Fibroblast of skin of right quadriceps (primary cell): ENCODE measurements around the gene ANTXRL.
"Not testable (repeated sequence)": the region's sequence is repeated elsewhere in the genome, so short reads cannot be mapped to it uniquely, and the experiment has no call there.

Experiments used
- DNase-seq: peaks from one replicate; pipeline ENCODE4 v3.0.0-alpha.2; 2013

Gene ANTXRL

GRCh38 chr10:46286991-46287693, at the start of gene ANTXRL:
ANTXRL (plus strand) TSS chr10:46286997; CDS start chr10:46287263, 266 bp downstream.
- no peak for DNase-seq

- no peak for DNase-seq
These were observed 48.8 kb upstream of the ANTXRL start for GRCh38 chr10:46237815-46238510.

- no peak for DNase-seq
These were observed 47.5 kb upstream of the ANTXRL start for GRCh38 chr10:46239247-46239646.

GRCh38 chr10:46239993-46240683, 46.7 kb upstream of the ANTXRL start:
- DNase-seq = no peak

GRCh38 chr10:46240684-46241565, 45.9 kb upstream of the ANTXRL start:
- no peak for DNase-seq

GRCh38 chr10:46245381-46245900, 41.4 kb upstream of the ANTXRL start:
- no peak for DNase-seq

GRCh38 chr10:46246400-46247180, 40.2 kb upstream of the ANTXRL start:
- DNase-seq = not testable (repeated sequence)

- DNase-seq = no peak
These were observed 39.7 kb upstream of the ANTXRL start for GRCh38 chr10:46247181-46247475.

GRCh38 chr10:46247808-46248569, 38.8 kb upstream of the ANTXRL start:
- DNase-seq = no peak

GRCh38 chr10:46248651-46249146, 38.1 kb upstream of the ANTXRL start:
- DNase-seq = no peak

GRCh38 chr10:46249617-46250344, 37.0 kb upstream of the ANTXRL start:
- not testable (repeated sequence) for DNase-seq

- DNase-seq = no peak
These were observed 36.3 kb upstream of the ANTXRL start for GRCh38 chr10:46250481-46250880.

GRCh38 chr10:46250898-46251856, 35.6 kb upstream of the ANTXRL start:
- no peak for DNase-seq

- no peak for DNase-seq
These were observed 34.6 kb upstream of the ANTXRL start for GRCh38 chr10:46251857-46252847.

- no peak for DNase-seq
These were observed 33.5 kb upstream of the ANTXRL start for GRCh38 chr10:46253076-46254006.

GRCh38 chr10:46254007-46254383, 32.8 kb upstream of the ANTXRL start:
- DNase-seq = no peak

- no peak for DNase-seq
These were observed 32.3 kb upstream of the ANTXRL start for GRCh38 chr10:46254467-46254866.
